ENCODE data around the gene MTCL1.

- TF ChIP-seq CTCF (IDR thresholded peaks at IDR 0.05) = no peak
- TF ChIP-seq POLR2A (IDR thresholded peaks at IDR 0.05) = no peak
Measured at GRCh38 chr18:8847066-8847755, 141.9 kb downstream of the MTCL1 start.
